OCI-LY1 (cell line): Measurements from ENCODE around the gene AASDH.

Source experiments
- H2AFZ ChIP-seq: fragments of 200-600 bp; sonication (generic), shearing (Covaris generic); 2 replicates; pipeline ENCODE4 v1.6.0; 2014; ENCODE audit warnings: antibody characterized with exemption, mild to moderate bottlenecking, low read length
- H3F3A ChIP-seq: fragments of 200-600 bp; sonication (generic), shearing (Covaris generic); 2 replicates; pipeline ENCODE4 v1.6.0; 2014; ENCODE audit warnings: mild to moderate bottlenecking, antibody characterized with exemption, low read length, moderate library complexity; ENCODE audit not compliant: insufficient read depth
- H3K27ac ChIP-seq: fragments of 200-600 bp; sonication (generic); 2 replicates; pipeline ENCODE4 v1.5.1; 2014; ENCODE audit warnings: low read length, mixed run types, mild to moderate bottlenecking, low read depth; ENCODE audit not compliant: poor library complexity, severe bottlenecking
- H3K27me3 ChIP-seq: fragments of 200-600 bp; sonication (generic); 2 replicates; pipeline ENCODE4 v1.6.0; 2014; ENCODE audit warnings: antibody characterized with exemption, mild to moderate bottlenecking, low read length, moderate library complexity; ENCODE audit not compliant: insufficient read depth
- H3K36me3 ChIP-seq: fragments of 200-600 bp; sonication (generic); 2 replicates; pipeline ENCODE4 v1.6.1; 2014; ENCODE audit warnings: mild to moderate bottlenecking, antibody characterized with exemption, low read length, moderate library complexity, mixed read lengths; ENCODE audit not compliant: insufficient read depth
- H3K4me1 ChIP-seq: fragments of 200-600 bp; sonication (generic); 2 replicates; pipeline ENCODE4 v1.5.1; 2014; ENCODE audit warnings: mild to moderate bottlenecking, low read length, moderate library complexity; ENCODE audit not compliant: insufficient read depth, severe bottlenecking
- H3K4me2 ChIP-seq: fragments of 200-600 bp; sonication (generic), shearing (Covaris generic); 2 replicates; pipeline ENCODE4 v1.6.1; 2014; ENCODE audit warnings: low read length
- H3K4me3 ChIP-seq: fragments of 200-600 bp; sonication (generic); 2 replicates; pipeline ENCODE4 v1.5.1; 2014; ENCODE audit warnings: low read length, low read depth, mild to moderate bottlenecking, mixed read lengths; ENCODE audit not compliant: poor library complexity, severe bottlenecking
- H3K79me2 ChIP-seq: fragments of 200-600 bp; shearing (Covaris generic); 2 replicates; pipeline ENCODE4 v1.6.1; 2016; ENCODE audit warnings: mixed run types, low read length, mixed read lengths; ENCODE audit not compliant: insufficient read depth
- H3K9ac ChIP-seq: fragments of 200-600 bp; sonication (generic), shearing (Covaris generic); 2 replicates; pipeline ENCODE4 v1.6.1; 2014; ENCODE audit warnings: mild to moderate bottlenecking, low read length, mixed read lengths
- H3K9me2 ChIP-seq: fragments of 200-600 bp; sonication (generic), shearing (Covaris generic); 2 replicates; pipeline ENCODE4 v1.6.1; 2014; ENCODE audit warnings: low read depth, mild to moderate bottlenecking, low read length, mixed read lengths
- H3K9me3 ChIP-seq: fragments of 200-600 bp; shearing (Covaris generic); 2 replicates; pipeline ENCODE4 v1.6.1; 2014; ENCODE audit warnings: low read length, mixed read lengths
- H4K20me1 ChIP-seq: fragments of 200-600 bp; sonication (generic), shearing (Covaris generic); 2 replicates; pipeline ENCODE4 v1.6.0; 2016; ENCODE audit warnings: mild to moderate bottlenecking, low read length; ENCODE audit not compliant: insufficient read depth
- EZH2 ChIP-seq: fragments of 200-600 bp; sonication (generic), shearing (Covaris generic); IDR thresholded peaks from 2 replicates; pipeline ENCODE4 v1.8.0; 2017; ENCODE audit warnings: borderline replicate concordance, mixed run types, mild to moderate bottlenecking, antibody characterized with exemption, low read length, moderate library complexity, mixed read lengths
- TF ChIP-seq, protein P1 (sequence below): fragments of 200-600 bp; sonication (generic), shearing (Covaris generic); IDR thresholded peaks from 2 replicates; pipeline ENCODE4 v1.5.1; 2017; ENCODE audit warnings: mild to moderate bottlenecking, antibody characterized with exemption, low read length, moderate library complexity, mixed read lengths

Gene AASDH

DNA sequence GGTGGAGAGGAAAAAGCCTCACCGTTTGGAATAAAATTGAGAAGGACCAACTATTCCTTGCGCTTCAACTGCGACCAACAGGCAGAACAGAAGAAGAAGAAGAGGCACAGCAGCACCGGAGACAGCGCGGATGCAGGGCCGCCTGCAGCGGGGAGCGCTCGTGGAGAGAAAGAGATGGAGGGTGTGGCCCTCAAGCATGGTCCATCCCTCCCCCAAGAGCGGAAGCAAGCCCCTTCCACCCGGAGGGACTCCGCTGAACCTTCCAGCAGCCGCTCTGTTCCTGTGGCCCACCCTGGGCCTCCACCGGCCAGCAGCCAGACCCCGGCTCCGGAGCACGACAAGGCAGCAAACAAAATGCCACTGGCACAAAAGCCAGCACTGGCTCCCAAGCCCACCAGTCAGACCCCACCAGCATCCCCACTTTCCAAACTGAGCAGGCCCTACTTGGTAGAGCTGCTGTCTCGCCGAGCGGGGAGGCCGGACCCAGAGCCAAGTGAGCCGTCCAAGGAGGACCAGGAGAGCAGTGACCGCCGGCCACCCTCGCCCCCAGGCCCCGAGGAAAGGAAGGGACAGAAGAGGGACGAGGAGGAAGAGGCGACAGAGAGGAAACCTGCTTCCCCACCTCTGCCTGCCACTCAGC, 71.2 kb downstream of the AASDH start:
- Histone ChIP-seq H3K79me2 (no peaks in the 10 kb centered on the region), H3K27me3 (no peaks in the 10 kb centered on the region), H3K9ac (no peak overlapping the region)

DNA sequence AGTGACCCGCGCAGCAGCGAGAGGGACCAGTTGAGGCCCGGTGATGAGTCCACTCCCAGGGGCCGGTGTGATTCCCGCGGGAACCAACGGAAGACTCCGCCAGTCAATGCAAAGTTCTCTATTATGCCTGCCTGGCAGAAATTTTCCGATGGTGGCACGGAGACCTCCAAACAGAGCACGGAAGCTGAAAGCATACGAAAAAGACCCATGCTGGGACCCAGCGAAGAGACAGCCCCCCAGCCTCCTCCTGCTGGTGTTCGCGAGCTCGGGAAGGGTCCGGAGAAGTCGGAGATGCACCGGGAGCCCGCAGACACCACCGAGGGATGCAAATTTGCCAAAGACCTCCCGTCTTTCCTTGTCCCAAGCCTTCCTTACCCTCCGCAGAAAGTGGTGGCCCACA, 71.7 kb downstream of the AASDH start:
- H3K36me3 ChIP-seq, result no peaks in the 10 kb centered on the region

More for the DNA sequence above, 71.2 kb downstream of the AASDH start:
- Histone ChIP-seq H4K20me1 (no peaks in the 10 kb centered on the region), H2AFZ (no peak overlapping the region), H3K4me2 (no peak overlapping the region), H3K36me3 (no peaks in the 10 kb centered on the region), H3K9me2 (no peaks in the 10 kb centered on the region), H3K4me1 (no peaks in the 10 kb centered on the region), H3K4me3 (no peak overlapping the region), H3K27ac (no peak overlapping the region), H3F3A (no peaks in the 10 kb centered on the region), H3K9me3 (no peaks in the 10 kb centered on the region)
- TF ChIP-seq, protein P1, sequence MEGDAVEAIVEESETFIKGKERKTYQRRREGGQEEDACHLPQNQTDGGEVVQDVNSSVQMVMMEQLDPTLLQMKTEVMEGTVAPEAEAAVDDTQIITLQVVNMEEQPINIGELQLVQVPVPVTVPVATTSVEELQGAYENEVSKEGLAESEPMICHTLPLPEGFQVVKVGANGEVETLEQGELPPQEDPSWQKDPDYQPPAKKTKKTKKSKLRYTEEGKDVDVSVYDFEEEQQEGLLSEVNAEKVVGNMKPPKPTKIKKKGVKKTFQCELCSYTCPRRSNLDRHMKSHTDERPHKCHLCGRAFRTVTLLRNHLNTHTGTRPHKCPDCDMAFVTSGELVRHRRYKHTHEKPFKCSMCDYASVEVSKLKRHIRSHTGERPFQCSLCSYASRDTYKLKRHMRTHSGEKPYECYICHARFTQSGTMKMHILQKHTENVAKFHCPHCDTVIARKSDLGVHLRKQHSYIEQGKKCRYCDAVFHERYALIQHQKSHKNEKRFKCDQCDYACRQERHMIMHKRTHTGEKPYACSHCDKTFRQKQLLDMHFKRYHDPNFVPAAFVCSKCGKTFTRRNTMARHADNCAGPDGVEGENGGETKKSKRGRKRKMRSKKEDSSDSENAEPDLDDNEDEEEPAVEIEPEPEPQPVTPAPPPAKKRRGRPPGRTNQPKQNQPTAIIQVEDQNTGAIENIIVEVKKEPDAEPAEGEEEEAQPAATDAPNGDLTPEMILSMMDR, result no peak
- no peak for TF ChIP-seq EZH2

DNA sequence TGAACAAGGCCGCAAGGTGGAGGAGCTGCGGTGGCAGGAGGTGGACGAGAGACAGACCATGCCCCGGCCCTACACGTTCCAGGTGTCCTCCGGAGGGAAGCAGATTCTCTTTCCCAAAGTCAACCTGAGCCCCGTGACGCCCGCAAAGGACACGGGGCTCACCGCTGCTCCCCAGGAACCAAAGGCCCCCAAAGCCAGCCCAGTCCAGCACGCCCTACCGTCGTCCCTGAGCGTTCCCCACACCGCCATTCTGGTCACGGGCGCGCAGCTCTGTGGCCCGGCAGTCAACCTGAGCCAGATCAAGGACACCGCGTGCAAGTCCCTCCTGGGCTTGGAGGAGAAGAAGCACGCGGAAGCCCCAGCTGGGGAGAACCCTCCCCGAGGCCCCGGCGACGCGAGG, 72.2 kb downstream of the AASDH start:
- Histone ChIP-seq H3K4me2 (no peak overlapping the region), H3F3A (no peaks in the 10 kb centered on the region), H3K4me3 (no peak overlapping the region), H3K36me3 (no peaks in the 10 kb centered on the region), H4K20me1 (no peaks in the 10 kb centered on the region), H3K27me3 (no peaks in the 10 kb centered on the region), H2AFZ (no peak overlapping the region), H3K27ac (no peak overlapping the region), H3K9ac (no peak overlapping the region), H3K79me2 (no peaks in the 10 kb centered on the region), H3K9me2 (no peaks in the 10 kb centered on the region), H3K9me3 (no peaks in the 10 kb centered on the region), H3K4me1 (no peaks in the 10 kb centered on the region)
- TF ChIP-seq, protein P1, result no peak
- TF ChIP-seq EZH2, result no peak

More for the DNA sequence above, 71.7 kb downstream of the AASDH start:
- H4K20me1 ChIP-seq, result no peaks in the 10 kb centered on the region
- H3K9me3 ChIP-seq, result no peaks in the 10 kb centered on the region
- no peaks in the 10 kb centered on the region for H3K79me2 ChIP-seq
- H2AFZ ChIP-seq, result no peak overlapping the region
- no peak overlapping the region for H3K9ac ChIP-seq
- no peak overlapping the region for H3K27ac ChIP-seq
- TF ChIP-seq, protein P1, result no peak
- TF ChIP-seq EZH2, result no peak
- no peaks in the 10 kb centered on the region for H3F3A ChIP-seq
- H3K4me3 ChIP-seq, result no peak overlapping the region
- no peak overlapping the region for H3K4me2 ChIP-seq
- no peaks in the 10 kb centered on the region for H3K27me3 ChIP-seq
- no peaks in the 10 kb centered on the region for H3K4me1 ChIP-seq
- no peaks in the 10 kb centered on the region for H3K9me2 ChIP-seq
